ENCODE data around the gene RBMY1B.
"Not testable (repeated sequence)": the region's sequence is repeated elsewhere in the genome, so short reads cannot be mapped to it uniquely, and the experiment has no call there.

Gene RBMY1B

DNA sequence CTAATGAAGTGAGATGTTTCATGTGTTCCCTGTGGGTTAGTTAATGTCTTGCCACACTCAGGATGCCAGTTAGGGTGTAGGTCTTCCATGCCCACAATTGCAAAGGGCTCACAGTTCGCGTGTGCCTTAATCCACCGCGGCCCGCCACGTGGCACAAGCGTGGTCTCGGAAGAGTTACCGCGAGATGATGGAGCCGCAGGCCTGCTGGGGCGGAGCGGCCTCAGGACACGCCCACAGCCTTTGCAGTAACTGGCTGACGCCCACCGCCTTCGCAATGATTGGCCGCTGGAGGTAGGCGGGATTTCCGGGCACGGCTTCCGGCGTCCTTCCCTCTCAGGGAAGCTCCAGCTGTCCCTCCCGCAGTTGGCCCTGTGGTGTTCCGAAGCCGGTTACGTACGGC lies at the start of gene RBMY1B:
Gene RBMY1B (plus strand): TSS at position 301 of the 400 bp plus-strand sequence. CDS start 2,013 bp downstream, outside the sequence.
- DNase-seq = not testable (repeated sequence)

DNA sequence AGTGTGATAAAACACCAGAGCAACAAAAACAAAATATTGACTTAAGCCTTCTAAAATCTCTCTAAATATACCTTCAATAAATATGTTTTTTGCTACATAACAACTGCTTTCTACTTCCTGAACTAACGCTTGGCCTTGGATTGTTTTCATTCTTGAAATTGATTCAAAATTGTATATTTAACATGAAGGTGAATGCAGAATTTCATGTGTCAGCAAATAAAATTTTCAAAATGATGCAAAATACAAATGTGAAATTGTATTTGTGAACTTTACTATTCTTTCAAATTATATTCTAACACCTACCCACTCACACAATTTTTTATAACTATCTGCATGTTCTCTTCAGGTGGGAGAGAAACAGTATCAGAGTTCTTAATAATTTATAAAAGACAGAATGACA lies 48.2 kb upstream of the RBMY1B start:
- not testable (repeated sequence) for DNase-seq

DNA sequence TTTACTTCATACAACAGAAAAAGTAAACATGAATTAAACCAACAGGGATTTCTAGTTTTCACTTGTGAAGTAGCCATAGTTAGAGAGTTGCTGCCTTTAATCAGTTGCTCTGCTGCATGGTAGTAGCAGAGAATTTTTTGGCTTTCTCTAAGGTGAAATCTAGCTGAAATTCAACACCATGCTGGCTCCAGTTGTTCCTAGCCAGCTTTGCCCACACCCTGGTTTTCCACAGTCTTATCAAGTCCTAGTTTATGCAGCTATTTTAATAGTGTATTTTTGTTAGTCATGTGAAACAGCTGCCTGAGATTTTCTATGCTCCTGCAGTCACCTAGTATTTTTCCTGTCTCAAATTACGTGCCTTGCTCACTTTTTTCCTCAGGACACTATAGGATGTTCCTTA lies 28.2 kb upstream of the RBMY1B start:
- no peak for DNase-seq

DNA sequence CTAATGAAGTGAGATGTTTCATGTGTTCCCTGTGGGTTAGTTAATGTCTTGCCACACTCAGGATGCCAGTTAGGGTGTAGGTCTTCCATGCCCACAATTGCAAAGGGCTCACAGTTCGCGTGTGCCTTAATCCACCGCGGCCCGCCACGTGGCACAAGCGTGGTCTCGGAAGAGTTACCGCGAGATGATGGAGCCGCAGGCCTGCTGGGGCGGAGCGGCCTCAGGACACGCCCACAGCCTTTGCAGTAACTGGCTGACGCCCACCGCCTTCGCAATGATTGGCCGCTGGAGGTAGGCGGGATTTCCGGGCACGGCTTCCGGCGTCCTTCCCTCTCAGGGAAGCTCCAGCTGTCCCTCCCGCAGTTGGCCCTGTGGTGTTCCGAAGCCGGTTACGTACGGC lies 23.4 kb downstream of the RBMY1B start, which contains the start of gene RBMY1A1:
Gene RBMY1A1 (plus strand): TSS at position 301 of the 400 bp plus-strand sequence. CDS start 2,013 bp downstream, outside the sequence.
- not testable (repeated sequence) for DNase-seq

DNA sequence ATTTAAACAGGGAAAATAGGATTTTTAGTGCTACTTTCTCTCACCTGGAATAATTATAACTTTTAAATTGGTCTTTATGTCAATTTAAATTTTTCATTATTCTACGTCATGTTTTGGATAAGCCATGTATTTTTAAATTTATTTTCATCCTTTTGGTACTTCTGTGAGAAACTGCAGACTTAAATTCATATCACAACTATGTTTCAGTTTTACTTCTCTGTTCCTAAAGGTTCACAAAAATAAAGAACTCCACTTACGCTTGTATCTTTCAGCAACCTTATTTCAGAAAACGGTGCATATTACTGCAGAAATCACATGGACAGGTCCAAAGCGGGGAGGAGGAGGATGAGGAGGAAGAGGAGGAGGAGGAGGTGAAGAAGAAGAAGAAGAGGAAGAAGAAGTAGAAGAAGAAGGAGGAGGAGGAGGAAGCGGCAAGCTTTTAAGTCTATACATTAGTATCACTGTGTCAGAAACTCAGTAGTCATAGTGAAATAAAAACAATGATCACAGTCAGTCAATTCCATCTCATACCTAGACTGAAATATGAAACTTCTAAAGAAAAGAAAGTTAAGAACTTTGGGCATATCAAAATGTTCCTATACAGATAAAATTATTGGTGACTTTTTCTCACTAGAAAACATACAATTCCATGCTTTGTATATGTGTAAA lies 48.3 kb downstream of the RBMY1B start:
- DNase-seq = not testable (repeated sequence)
